ENCODE results near the gene KIF26B. TPM values are rescaled to one million over a fixed set of nuclear protein-coding genes. Genes with fewer than 3 reads are reported as not detected.

Gene KIF26B
- 3.4 TPM for total RNA-seq
- long read RNA-seq, partial matches to known transcripts, result 2 of 5 reads
- long read RNA-seq, other reads (novel, unspliced or antisense), result 3 of 5 reads

DNA sequence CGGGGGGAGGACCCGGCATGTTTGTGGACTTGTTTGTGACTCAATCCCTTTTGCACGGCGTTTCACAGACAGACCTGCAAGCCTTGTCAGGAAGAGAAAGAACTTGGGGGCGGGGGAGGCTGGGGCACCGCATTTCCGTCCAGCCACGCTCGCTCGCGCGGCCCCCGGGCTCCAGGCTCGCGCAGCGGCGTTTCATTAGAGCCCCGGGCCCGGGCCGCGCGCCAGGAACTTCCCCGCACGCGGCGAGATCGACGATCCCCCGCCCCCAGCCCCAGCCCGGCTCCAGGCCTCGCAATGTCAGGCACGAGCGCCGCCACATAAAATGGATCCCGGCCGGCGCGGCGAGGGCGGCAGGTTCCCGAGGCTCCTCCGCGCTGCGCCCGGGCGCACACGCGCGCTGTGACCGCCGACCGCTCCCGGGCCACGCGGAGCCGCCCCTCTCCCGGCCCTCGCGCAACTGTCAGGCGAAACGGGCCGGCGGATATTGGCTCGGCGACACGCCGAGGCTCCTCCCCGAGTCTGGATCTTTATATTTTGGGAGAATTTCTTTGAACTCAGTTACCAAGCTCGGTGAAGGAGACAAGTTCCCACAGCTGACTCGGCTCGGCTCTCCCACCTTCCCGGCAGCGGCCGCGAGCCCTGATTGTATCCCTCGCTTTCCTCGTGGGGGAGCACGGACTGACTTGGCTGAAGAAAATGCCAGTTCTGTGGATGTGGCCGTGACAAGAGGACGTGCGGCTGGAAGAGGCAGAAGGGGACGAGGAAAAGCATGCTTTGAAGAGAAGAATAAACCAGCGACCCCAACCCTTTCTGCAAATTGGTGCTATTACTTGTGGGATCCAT, at the start of gene KIF26B:
KIF26B (plus strand) TSS at position 557 of the 843 bp plus-strand sequence. CDS start 440 bp downstream, outside the sequence.
- Histone ChIP-seq H3K27ac (no peak within 1 kb of the TSS), H3K27me3 (peaks cover 50% of the 10 kb centered on the region), H3K4me1 (peaks cover 28% of the 10 kb centered on the region), H3K9me3 (no peaks in the 10 kb centered on the region), H3K36me3 (no peaks in the 10 kb centered on the region), H3K4me3 (peak within 1 kb of the TSS; percentile 63)
- TF ChIP-seq CTCF (IDR thresholded peaks at IDR 0.05), result no peak
- intact Hi-C loops (cut with DNase I), result loop anchor here (10.0 kb wide), 1 partner anchor 850 kb away; no protein-coding TSS in a partner anchor
- DNase-seq (peak; percentile 73), ATAC-seq (peak; percentile 4)

GRCh38 chr1:245105042-245105441, 49.7 kb upstream of the KIF26B start:
- DNase-seq (no peak), ATAC-seq (no peak)
- no peaks in the 10 kb centered on the region for H3K9me3 ChIP-seq
- intact Hi-C loops (cut with DNase I), result no loop called here
- H3K4me3 ChIP-seq, result no peak overlapping the region
- TF ChIP-seq CTCF (IDR thresholded peaks at IDR 0.05), result no peak
- H3K36me3 ChIP-seq, result no peaks in the 10 kb centered on the region
- no peaks in the 10 kb centered on the region for H3K27me3 ChIP-seq
- H3K4me1 ChIP-seq, result no peaks in the 10 kb centered on the region
- no peak overlapping the region for H3K27ac ChIP-seq

DNA sequence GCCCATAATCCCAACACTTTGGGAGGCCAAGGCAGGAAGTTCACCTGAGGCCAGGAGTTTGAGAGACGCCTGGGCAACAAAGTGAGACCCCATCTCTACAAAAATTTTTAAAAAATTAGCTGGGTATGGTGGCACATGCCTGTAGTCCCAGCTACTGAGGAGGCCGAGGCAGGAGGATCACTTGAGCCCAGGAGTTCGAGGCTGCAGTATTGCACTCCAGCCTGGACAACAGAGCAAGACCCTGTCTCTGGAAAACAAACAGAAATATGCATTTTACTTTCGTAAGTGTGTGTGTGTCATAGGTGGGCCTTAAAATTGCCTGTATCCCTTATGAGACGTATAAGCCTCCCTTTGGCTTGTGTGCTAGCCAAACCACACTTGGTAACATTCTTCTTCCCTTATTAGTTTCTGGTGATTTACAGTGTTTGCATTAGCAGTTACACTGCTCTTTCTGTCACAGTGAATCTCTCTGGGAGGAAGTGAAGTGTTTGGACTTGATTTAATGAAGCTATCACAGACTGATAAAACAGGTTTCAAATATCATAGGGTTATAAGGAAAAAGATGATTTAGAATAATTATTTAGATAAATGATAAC, 48.9 kb upstream of the KIF26B start:
- no peak for TF ChIP-seq CTCF (IDR thresholded peaks at IDR 0.05)
- H3K9me3 ChIP-seq, result no peaks in the 10 kb centered on the region
- no peak overlapping the region for H3K4me3 ChIP-seq
- ATAC-seq (no peak), DNase-seq (peak; percentile 30)
- no peaks in the 10 kb centered on the region for H3K4me1 ChIP-seq
- intact Hi-C loops (cut with DNase I), result no loop called here
- H3K27ac ChIP-seq, result no peak overlapping the region
- no peaks in the 10 kb centered on the region for H3K36me3 ChIP-seq
- no peaks in the 10 kb centered on the region for H3K27me3 ChIP-seq

- Histone ChIP-seq H3K36me3 (no peaks in the 10 kb centered on the region), H3K9me3 (no peaks in the 10 kb centered on the region), H3K4me3 (no peak overlapping the region), H3K27ac (no peak overlapping the region), H3K4me1 (no peaks in the 10 kb centered on the region), H3K27me3 (no peaks in the 10 kb centered on the region)
- DNase-seq, result peak; percentile 39
- no peak for ATAC-seq
- intact Hi-C loops (cut with DNase I), result no loop called here
- no peak for TF ChIP-seq CTCF (IDR thresholded peaks at IDR 0.05)
These were observed 47.0 kb upstream of the KIF26B start for GRCh38 chr1:245107776-245108114.

GRCh38 chr1:245108246-245108645, 46.5 kb upstream of the KIF26B start:
- no peak for ATAC-seq
- intact Hi-C loops (cut with DNase I), result no loop called here
- H3K9me3 ChIP-seq, result no peaks in the 10 kb centered on the region
- no peaks in the 10 kb centered on the region for H3K4me1 ChIP-seq
- H3K4me3 ChIP-seq, result no peak overlapping the region
- H3K27me3 ChIP-seq, result no peaks in the 10 kb centered on the region
- H3K36me3 ChIP-seq, result no peaks in the 10 kb centered on the region
- DNase-seq, result no peak
- no peak for TF ChIP-seq CTCF (IDR thresholded peaks at IDR 0.05)
- no peak overlapping the region for H3K27ac ChIP-seq

Data from upper lobe of right lung (tissue), 1 donor.